Activated T-helper 9 cell treated with anti-CD3 and anti-CD28 coated beads, Interleukin-2, amount 50 U/mL, for 16 hours (primary cell): ENCODE data around the gene PLEKHG4.
A peak's percentile ranks its signal among the peaks of the same experiment; 100 is the strongest.

Experiments used
- DNase-seq: peaks from one replicate; pipeline ENCODE4 v3.0.0-alpha.2; 2020; ENCODE audit warnings: low read depth

PLEKHG4 gene

DNA sequence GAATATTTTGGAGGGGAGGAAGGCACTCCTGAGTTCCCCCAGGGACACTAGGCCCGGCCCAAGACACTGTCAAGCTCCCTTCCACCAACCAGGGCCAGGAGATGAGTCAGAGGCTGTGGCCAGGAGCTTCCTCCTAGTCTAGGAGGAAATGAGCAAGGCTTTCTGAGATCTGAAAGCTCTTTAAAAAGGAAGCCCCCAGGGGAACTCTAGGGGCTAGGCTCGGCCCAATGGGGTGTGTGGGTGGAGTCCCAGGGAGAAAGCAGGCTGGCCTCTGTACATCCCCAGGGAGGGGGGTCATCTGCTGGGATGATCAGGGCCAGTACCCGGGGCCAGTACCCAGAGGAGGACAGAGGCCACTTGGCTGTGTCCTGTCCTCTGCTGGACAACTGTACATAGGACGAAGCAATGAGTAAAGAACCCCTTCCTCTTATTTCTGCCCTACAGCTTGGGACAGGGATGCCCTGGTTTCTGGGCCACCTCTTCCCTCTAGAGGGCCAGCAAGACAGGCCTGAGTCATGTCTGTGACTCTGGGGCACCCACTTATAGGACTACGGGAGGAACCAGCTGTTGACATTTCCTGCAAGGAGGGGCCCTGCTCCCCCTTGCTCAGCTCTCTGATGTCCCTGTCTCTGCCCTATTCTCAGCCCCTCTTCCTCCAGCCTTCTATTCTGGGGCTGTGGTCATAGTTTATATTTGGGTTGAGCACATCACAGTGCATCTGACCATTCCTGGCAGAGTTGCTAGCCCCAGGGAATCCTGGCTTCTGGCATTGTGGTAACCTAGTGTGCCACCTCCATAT lies 34.7 kb upstream of the PLEKHG4 start:
- DNase-seq: peak; percentile 71

DNA sequence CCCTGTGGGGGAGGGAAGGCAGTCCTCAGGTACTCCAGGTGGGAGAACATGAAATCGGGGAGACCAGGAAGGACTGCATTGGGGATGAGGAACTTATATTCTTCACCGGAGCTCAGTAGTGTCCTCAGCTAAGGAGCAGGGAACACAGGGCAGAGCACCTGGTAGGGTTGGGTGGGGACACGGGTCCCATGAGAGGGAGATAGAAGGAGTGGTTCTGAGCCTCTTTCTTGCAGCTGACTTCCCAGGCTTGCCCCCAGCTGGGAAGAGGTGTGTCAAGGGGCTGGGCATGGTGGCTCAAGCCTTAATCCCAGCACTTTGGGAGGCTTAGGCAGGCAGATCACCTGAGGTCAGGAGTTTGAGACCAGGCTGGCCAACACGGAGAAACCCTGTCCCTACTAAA lies 34.1 kb upstream of the PLEKHG4 start:
- DNase-seq: no peak

DNA sequence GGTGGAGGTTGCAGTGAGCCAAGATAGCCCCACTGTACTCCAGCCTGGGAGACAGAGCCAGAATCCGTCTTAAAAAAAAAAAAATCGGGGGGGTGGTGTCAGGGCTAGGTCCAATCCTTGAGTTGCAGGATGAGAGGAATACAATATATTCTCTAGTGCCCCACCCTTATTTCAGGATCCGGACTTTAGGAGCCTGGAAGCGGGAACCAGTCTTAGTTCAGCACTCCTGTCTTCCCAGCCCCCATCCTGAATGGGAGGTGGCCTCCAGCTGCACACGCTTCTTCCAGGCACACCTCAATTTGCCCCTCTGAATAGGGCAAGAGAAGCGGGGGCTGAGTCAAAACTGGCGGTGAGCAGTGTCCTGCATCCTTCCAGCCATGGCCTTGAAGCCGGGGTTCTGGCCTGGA lies 33.7 kb upstream of the PLEKHG4 start:
- DNase-seq: no peak

DNA sequence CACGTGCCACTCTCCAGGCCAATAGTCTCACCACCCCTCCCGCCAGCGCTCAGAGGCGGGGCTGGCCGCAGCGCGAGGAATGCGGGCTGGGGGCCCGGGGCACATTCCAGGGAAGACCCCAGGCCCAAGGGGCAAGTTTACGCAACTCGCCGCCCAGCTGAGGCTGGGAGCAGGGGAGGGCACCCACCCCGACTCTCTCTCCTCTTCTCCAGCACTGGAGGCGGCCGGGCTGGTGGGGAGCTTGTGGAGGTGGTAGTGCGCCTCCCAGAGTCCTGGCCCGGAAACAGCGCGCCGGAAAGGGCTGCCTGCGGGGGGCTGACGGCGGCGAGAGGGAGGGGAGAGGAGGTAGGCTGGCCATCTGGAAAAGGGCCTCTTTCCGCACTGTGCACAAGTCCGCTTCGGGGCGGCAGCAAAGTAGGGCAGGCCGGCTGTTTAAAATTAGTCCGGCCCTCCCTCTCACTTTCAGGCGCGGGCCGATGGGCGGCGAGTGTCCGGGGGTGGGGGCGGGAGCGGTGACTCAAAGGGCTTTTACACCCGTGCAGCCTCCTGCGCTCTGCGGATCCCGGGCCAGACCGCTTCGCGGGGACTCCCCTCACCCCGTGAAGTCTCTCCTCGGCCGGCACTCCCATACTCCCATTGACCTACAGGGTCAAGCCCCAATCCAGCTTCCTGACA lies 33.1 kb upstream of the PLEKHG4 start:
- DNase-seq: no peak

DNA sequence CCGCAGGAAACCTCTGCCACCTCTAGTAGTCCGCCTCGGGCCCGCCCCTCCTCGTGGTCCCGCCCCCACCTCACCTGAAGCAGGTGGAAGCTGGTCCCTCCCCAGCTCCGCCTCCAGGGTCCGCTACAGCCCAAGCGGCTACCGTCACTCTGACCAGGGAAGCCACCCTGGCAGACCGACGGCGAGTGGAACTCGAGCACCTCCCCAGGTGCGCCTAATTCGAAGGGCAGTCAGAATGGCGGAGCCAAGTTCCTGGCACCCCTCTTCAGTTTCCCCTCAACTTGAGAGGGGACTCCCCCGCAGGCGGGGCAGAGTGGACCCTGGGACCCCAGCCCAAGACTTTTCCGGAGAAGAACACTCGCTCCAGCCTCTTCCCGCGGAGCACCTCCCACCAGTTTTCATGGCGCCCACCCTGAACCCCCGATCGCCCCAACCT lies 32.6 kb upstream of the PLEKHG4 start:
- DNase-seq: no peak

DNA sequence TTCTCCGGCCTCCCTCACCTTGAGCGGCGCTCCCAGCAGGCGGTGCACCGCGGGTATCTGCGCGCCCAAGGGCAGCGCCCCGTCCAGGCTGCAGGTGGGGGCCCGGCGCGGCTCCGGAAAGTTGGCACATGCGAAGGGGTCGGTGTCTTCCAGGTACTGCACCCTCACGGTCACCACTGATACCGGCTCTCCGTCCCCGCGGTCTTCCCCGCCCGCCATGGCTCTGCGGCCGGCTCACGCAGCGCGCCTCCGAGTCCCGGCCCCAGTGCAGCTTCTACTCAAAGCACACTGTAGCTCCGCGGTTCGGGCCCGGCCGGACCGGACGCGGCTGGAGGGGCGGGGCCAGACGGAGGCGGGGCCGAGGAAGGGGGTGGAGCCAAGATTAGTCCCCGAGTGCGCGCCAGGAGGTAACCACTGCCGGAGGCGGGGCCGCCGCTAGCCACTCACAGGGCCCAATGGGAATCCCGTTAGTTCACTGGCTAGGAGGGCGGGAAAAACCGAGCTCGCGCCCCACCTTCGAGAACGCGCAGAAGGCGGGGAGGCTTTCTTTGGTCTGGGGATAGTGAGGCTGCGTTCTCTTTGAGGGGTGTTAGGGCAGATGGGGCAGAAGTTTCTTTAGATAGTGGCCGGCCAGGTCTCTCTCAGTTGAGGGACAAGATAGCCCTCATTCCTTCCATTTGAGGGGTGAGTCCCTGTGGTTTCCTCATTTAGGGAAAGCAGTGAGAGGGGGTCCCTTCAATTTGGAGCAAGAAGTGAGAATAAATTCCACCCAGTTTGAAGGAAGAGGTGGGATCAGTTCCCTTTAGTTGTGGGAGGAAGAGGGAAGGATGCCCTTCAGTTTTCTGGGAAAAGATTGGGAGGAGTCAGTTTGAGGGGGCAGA lies 31.9 kb upstream of the PLEKHG4 start, which contains the start of gene FHOD1:
TSS of gene FHOD1 (minus strand) at position 290 of the 881 bp plus-strand sequence. CDS start at position 219, 71 bp downstream.
- peak; percentile 96 for DNase-seq

DNA sequence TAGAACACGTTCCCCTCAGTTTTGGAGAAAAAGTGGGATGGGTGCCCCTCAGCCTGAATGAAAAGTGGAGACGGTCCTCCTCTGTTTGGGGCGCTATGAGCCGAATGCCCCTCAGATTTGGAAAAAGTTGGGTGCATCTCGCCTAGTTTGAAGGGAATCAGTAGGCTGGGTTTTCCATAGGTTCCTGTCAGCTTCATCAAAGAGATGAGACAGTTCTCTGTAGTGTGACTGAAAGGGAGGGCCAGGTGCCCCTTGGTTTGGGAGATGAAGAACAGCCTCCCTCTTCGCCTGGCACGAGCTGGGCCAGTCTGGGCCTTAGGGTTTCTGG lies 31.3 kb upstream of the PLEKHG4 start:
- DNase-seq: no peak

DNA sequence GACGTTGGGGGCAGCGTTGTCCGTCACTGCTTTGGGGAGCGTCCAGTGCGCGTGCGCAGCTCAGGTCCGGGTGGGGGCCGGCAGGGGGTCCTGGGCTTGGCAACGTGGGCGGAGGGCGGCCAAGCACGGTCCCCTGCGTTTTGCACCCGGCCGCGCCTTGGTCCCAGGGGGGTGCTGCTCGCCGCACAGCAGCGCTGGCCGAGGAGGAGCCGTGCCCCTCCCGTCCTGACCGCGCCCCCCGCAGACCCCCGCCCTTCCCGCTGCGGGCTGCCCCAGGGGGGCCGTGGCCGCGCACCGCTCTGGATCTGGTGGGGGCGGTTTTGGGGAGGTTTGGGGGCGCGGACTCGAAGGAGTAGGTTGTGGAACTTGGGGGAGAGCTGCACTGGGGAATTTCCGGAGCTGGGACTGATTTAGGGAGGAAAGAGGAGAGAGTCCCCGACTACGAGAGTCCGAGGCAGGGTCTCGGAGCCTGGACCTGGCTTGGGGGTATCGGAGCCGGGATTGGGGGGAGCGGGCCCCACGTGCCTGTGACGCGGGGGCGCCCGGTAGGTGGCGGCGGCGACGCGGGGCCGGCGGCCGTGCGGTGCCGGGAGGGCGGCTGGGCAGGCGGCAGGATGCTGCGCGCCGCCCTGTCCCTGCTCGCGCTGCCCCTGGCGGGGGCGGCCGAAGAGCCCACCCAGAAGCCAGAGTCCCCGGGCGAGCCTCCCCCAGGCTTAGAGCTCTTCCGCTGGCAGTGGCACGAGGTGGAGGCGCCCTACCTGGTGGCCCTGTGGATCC lies 30.7 kb upstream of the PLEKHG4 start, which contains the start of gene SLC9A5:
TSS of gene SLC9A5 (plus strand) at position 579 of the 777 bp plus-strand sequence. CDS start at position 615, 36 bp downstream.
- DNase-seq: no peak

DNA sequence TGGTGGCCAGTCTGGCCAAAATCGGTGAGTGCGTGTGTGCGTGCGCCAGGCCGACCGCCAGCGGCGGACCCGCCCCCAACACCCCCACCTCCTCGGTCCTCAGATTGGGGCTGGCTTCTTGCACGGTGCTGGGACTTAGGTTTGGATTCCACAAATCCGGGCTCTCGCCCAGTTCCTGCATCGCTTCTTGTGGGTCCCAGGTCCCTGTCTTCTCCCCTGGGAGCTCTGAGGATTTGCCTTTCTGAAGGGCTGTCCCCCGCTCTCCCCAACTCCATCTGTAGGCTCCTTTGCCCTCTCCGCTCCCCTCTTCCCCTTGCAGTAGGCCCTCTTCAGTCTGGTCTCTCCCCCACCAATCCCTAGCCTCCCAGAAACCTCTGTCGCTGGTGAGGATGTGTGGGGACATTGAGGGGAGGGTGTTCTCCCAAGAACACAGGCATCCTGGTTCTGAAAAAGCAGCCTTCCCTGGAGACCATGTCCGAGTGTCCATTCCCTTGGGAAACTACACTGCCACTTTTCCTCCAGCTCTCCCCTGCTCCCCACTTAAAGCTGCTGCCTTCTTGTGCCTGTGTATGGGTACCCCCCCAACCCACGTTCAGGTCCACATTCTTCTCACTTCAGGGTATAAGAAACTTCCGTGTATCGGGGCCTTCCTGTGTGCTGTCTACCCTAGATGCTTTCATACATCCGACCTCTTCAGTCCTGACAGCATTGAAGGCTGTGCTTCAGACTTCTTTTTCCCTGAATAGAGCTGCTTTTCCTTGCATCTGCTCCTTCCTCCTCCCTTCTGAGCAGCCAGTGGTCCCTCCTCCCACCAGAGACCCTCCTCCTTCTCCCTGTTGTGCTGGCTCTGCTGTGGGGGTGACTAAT lies 29.9 kb upstream of the PLEKHG4 start:
- DNase-seq: no peak

DNA sequence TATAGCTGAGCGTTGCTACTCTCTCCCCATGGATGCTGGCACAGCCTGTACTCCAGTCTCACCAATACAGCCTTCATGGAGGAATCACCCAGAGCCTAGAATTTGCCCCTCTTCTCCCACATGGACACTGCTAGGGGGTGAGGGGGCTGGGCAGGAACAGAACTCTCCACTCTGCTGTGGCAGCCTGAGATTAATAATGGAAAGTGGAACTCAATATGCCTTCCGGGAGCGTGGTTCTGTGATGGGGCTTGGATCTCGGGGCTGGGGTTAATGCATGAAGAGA lies 29.3 kb upstream of the PLEKHG4 start:
- no peak for DNase-seq

DNA sequence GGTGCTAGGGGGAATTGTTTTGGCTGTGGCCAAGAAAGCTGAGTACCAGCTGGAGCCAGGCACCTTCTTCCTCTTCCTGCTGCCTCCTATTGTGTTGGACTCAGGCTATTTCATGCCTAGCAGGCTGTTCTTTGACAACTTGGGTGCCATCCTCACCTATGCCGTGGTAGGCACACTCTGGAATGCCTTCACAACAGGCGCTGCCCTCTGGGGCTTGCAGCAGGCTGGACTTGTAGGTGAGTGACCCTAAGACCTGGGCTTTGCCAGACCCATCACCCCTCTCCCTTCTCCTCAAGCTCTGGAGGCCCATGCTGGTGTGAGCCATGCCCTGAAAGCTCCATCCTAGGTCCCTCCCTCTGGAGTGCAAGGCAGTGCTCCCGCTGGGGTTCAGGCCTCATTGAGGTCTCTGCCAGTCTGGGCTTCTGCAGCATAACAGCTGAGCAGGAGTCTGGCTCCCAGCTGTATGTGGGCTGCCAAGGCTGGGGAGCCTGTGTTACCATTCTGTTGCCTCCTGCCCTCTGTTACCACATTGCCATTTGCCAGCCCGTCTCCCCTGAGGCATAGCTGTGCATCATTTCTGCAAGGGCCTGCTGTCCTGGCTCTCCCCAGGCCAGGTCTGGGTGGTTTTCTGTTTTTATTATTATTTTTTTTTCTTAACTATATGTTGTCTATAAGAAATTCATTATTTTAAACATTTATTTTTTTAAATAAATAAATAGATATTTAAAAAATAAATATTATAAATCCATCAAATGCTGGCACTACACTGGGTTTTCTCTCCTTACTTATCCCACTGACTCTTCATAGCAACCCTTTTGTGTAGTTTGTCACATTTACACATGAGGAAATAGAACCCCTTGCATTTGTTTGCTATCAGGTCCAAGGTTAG lies 26.5 kb upstream of the PLEKHG4 start:
- no peak for DNase-seq

DNA sequence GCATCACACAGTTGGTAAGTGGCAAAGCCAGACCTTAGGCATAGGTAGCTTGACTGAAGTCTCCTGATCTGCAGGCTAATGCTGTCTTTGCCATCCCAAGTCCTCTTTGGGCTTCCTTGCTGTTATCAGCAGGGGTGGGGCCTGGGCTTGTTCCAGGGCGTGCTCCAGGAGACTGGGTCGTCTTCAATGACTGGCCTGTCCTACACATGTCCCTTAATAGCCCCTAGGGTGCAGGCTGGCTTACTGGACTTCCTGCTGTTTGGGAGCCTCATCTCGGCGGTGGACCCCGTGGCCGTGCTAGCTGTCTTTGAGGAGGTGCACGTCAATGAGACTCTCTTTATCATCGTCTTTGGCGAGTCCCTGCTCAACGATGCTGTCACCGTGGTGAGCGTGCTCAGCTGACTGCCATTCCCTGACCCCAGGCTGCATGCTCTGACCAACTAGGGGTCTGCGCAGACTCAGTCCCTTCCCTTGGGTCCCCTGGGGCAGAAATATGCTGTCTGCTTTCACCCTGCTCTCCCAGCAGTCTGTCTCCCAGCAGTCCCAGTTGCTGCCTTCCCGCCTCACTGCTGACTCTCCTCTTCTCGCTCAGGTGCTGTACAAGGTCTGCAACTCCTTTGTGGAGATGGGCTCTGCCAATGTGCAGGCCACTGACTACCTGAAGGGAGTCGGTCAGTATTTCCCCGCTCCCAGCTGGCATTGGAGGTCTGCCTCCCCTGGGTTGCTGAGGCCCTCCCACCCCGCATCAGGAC lies 24.4 kb upstream of the PLEKHG4 start:
- DNase-seq: no peak

DNA sequence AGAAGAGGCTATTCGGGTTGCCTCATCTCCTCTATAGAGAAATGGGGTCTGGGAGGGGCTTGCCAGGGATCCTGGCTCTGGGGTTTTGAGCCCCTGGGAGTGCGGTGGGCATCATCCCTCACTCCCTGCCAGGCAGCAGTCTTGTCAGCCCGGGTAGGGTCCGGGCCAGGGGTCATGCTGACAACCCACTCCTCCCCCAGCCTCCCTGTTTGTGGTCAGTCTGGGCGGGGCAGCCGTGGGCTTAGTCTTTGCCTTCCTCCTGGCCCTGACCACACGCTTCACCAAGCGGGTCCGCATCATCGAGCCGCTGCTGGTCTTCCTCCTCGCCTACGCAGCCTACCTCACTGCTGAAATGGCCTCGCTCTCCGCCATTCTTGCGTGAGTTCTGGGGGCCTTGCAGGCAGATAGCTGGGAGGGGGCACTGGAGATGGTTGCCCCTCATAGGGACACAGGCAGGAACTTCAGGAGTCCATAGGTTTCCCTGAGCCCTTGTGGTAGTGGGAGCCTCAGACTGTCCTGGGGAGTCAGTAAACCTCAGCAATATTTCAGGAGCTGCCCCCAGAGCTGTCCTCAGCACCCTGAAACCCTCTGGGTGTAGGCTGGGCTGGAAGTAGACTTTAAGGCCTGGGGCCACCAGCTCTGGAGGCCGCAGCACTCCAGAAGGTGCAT lies 23.6 kb upstream of the PLEKHG4 start:
- DNase-seq: no peak

DNA sequence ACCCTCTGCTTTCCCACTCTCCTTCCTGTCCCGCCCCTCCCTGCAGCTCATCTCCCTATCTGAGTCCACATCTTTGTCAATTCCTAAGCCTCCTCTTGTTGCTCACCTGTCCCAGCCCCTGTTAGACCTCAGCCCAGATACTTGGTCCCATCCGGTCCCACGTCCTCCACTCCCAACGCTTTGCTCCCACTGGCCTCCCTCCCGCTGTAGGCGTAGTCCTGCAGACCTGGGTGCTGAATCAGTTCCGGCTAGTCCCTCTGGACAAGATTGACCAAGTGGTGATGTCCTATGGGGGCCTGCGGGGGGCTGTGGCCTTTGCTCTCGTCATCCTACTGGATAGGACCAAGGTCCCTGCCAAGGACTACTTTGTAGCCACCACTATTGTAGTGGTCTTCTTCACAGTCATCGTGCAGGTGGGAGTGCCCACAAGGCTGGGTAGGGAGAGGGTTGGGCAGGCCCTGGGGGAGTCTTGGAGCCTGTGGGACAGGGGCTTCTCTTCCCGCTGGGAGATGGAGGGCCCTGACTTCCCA lies 22.6 kb upstream of the PLEKHG4 start:
- DNase-seq: no peak

DNA sequence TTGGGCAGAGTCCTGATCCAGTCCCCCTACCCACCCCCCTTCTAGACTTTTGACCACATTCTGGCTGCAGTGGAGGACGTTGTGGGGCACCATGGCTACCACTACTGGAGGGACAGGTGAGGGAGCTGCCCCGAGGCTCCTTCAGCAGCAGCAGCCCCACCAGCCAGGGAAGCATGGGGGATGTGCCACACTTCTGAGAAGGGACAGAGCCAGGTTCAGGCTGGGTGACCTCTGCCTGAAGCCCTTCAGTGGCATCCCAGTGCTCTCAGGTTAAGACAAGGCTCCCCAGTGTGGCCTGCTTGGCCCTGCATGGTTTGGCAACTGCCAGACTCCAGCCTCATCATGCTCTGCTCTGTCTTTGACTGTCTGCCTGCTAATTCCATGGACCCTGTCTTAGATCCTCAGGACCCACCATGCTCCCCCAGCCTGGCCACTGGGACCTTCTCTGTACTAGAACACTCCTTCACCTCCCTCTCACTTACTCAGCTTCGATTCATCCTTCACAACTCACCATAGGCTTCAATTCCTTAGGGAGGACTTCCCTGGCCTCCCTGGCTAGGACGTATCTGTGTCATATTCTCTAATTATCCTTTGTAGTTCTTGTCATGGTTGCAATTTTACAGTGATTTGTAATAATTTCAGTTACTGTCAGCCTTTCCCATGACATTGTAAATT lies 21.7 kb upstream of the PLEKHG4 start:
- no peak for DNase-seq

DNA sequence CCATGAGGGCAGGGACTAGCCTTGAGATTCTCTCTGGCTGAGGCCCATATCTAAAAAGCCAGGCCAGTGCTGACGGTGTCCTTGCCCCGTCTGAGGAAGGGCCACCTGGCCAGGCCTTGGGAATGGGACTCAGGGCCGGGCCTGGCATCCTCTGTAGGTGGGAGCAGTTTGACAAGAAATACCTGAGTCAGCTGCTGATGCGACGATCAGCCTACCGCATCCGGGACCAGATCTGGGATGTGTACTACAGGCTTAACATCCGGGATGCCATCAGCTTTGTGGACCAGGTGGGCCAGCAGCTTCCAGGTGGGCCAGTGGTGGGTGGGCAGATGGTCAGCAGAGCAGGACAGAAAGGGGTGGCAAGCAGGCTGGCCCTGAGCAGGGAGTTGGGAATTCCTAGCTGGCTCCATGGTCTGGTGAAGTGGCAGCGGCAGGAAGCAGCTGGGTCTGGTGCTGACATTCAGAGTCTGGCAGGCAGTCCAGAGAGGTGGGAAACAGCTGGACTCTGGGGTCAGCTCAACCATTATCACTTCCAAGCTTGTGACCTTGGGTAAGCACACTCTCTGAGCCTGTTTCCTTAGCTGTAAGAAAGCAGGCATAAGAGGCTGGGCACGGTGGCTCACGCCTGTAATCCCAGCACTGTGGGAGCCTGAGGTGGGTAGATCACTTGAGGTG lies 21.0 kb upstream of the PLEKHG4 start:
- no peak for DNase-seq

DNA sequence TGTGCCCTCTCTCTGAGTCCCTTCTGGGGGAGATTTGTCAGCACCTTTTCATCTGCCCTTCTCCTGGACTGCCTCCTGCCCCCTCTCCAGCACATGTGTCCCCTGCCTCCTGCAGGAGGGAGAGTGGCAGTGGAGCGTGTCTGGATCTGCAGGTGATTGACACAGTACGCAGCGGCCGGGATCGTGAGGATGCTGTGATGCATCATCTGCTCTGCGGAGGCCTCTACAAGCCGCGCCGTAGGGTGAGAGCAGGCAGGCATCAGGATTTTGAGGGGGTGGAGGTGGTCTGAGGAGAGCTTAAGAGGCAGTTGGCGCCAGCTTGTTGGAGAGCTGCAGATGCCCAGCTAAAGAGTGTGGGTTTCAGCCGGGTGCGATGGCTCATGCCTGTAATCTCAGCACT lies 19.6 kb upstream of the PLEKHG4 start:
- DNase-seq: no peak
